Thyroid gland (tissue), 4 donors: ENCODE results near the gene PIGO. TPM values are rescaled to one million over a fixed set of nuclear protein-coding genes. Genes with fewer than 3 reads are reported as not detected.

Experiments
- DNase-seq, 2 donors: peaks; one replicate each; pipeline ENCODE4 v3.0.0-alpha.2; 2019
- H3K27ac ChIP-seq, 3 donors: fragments of 200-600 bp; sonication (generic); 1 replicate in 2 of 3; 2 replicates in 1 of 3; pipeline ENCODE4 v1.5.1; 2016 to 2019; ENCODE audit warnings: mild to moderate bottlenecking in 1 of 3, moderate library complexity in 1 of 3
- H3K27me3 ChIP-seq: fragments of 200-600 bp; sonication (generic); one replicate; pipeline ENCODE4 v1.5.1; 2019
- H3K36me3 ChIP-seq, 2 donors: fragments of 200-600 bp; sonication (generic); one replicate each; pipeline ENCODE4 v1.5.1; 2016 to 2019
- H3K4me1 ChIP-seq, 2 donors: fragments of 200-600 bp; sonication (generic); one replicate each; pipeline ENCODE4 v1.5.1; 2017 to 2019
- H3K4me3 ChIP-seq, 3 donors: fragments of 200-600 bp; sonication (generic); replicated peaks in 1 of 3; 1 replicate in 2 of 3; 2 replicates in 1 of 3; pipeline ENCODE4 v1.5.1; 2016; ENCODE audit warnings: mild to moderate bottlenecking in 1 of 3
- H3K9me3 ChIP-seq: fragments of 200-600 bp; sonication (generic); one replicate; pipeline ENCODE4 v1.5.1; 2017
- POLR2A ChIP-seq, 2 donors: fragments of 450-650 bp; IDR thresholded peaks; one replicate each; pipeline ENCODE4 v1.6.1; 2017; ENCODE audit warnings: antibody characterized with exemption in 2 of 2, mild to moderate bottlenecking in 2 of 2, moderate library complexity in 1 of 2
- WGBS, 2 donors: methylation state at CpG; one replicate each; pipeline ENCODE4 v1.1.5; 2017; 5-methylcytosine and 5-hydroxymethylcytosine counted together
- intact Hi-C: fragments of 100-400 bp; cut with DNase I; formaldehyde crosslinking; loops from one replicate; pipeline ENCODE4 v1.15.1; 2023
- total RNA-seq, 4 donors: library from RNA; depleted of rRNA; stranded (reverse); fragments of >200 nt; gene quantifications; one replicate each; pipeline ENCODE4 v1.2.3, GENCODE V29; 2016
- TF ChIP-seq, protein P1 (sequence below), 6 experiments: fragments of 200-600 bp in 3 of 6; fragments of 450-650 bp in 3 of 6; sonication (generic) in 3 of 6; IDR thresholded peaks; one replicate each; pipeline ENCODE4 v1.5.1; 2016 to 2019; ENCODE audit warnings: antibody characterized with exemption in 6 of 6, mild to moderate bottlenecking in 2 of 6, inconsistent platforms in 1 of 6, moderate library complexity in 1 of 6

PIGO gene
- total RNA-seq, 4 donors from 2014 or later, result 20.8 to 50.5 (median 39.4) TPM

DNA sequence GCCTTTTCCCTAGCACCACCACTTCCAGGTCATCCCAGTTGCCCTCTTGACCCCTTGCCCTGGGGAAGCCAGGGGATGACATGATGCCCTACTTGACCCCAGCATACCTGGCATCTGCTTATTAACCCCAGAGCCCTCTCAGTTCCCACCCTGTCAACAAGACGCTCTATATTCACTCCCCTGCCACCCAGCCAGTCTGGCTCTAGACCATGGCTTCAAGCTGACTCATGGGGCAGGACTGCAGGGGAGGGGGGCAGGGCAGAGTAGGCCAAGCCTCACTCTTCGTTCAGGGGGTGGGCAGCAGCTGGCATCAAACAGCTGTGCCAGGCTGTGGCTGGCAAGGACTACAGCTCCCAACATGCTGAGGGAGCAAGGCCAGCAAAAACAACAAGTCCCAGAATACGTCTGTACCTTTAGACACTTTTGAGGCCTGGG is 14.0 kb upstream of the PIGO start:
- Histone ChIP-seq H3K27me3 (no peaks in the 10 kb centered on the region), H3K9me3 (no peaks in the 10 kb centered on the region), H3K4me3 (peak overlapping the region in 1 of 3 donors; percentile 55), H3K27ac (peak overlapping the region in 1 of 3 donors; percentile 86), H3K36me3 (peaks cover 26 to 30% of the 10 kb centered on the region in 2 donors), H3K4me1 (peaks cover 29 to 47% of the 10 kb centered on the region in 2 donors)
- 34% methylated on average over 3 of the region's 3 CpGs for WGBS, 2 donors
- intact Hi-C loops, result loop anchor here (10.0 kb wide), 1 partner anchor 444 kb away; no protein-coding TSS in a partner anchor
- DNase-seq, result peak; percentile 33 to 35
- TF ChIP-seq POLR2A (IDR thresholded peaks at IDR 0.05), result no peak
- TF ChIP-seq, protein P1, sequence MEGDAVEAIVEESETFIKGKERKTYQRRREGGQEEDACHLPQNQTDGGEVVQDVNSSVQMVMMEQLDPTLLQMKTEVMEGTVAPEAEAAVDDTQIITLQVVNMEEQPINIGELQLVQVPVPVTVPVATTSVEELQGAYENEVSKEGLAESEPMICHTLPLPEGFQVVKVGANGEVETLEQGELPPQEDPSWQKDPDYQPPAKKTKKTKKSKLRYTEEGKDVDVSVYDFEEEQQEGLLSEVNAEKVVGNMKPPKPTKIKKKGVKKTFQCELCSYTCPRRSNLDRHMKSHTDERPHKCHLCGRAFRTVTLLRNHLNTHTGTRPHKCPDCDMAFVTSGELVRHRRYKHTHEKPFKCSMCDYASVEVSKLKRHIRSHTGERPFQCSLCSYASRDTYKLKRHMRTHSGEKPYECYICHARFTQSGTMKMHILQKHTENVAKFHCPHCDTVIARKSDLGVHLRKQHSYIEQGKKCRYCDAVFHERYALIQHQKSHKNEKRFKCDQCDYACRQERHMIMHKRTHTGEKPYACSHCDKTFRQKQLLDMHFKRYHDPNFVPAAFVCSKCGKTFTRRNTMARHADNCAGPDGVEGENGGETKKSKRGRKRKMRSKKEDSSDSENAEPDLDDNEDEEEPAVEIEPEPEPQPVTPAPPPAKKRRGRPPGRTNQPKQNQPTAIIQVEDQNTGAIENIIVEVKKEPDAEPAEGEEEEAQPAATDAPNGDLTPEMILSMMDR (IDR thresholded peaks at IDR 0.05), result no peak

- Histone ChIP-seq H3K9me3 (no peaks in the 10 kb centered on the region), H3K4me1 (peaks cover 20 to 34% of the 10 kb centered on the region in 2 donors), H3K27me3 (no peaks in the 10 kb centered on the region), H3K4me3 (no peak overlapping the region), H3K36me3 (peaks cover 35 to 39% of the 10 kb centered on the region in 2 donors), H3K27ac (no peak overlapping the region)
- TF ChIP-seq, protein P1 (IDR thresholded peaks at IDR 0.05), result no peak
- no peak for TF ChIP-seq POLR2A (IDR thresholded peaks at IDR 0.05)
- no peak for DNase-seq
- 78% methylated on average over 7 of the region's 8 CpGs for WGBS, 2 donors
- intact Hi-C loops, result no loop called here
Observed at GRCh38 chr9:35108946-35109575, 12.7 kb upstream of the PIGO start.

GRCh38 chr9:35108461-35108860 is 12.1 kb upstream of the PIGO start:
- intact Hi-C loops, result no loop called here
- WGBS, 2 donors, result 91 to 94% methylated on average over 6 of the region's 6 CpGs
- DNase-seq, result no peak
- Histone ChIP-seq H3K4me3 (no peak overlapping the region), H3K9me3 (no peaks in the 10 kb centered on the region), H3K4me1 (peaks cover 22 to 32% of the 10 kb centered on the region in 2 donors), H3K36me3 (peaks cover 35 to 39% of the 10 kb centered on the region in 2 donors), H3K27ac (no peak overlapping the region), H3K27me3 (no peaks in the 10 kb centered on the region)
- TF ChIP-seq, protein P1 (IDR thresholded peaks at IDR 0.05), result no peak
- TF ChIP-seq POLR2A (IDR thresholded peaks at IDR 0.05), result no peak

GRCh38 chr9:35107297-35108290 is 11.2 kb upstream of the PIGO start:
- no peaks in the 10 kb centered on the region for H3K9me3 ChIP-seq
- H3K36me3 ChIP-seq, result peaks cover 35 to 39% of the 10 kb centered on the region in 2 donors
- TF ChIP-seq POLR2A (IDR thresholded peaks at IDR 0.05), result no peak
- TF ChIP-seq, protein P1 (IDR thresholded peaks at IDR 0.05), result no peak
- H3K4me1 ChIP-seq, result peaks cover 24 to 26% of the 10 kb centered on the region in 2 donors
- no peak overlapping the region for H3K4me3 ChIP-seq
- no peaks in the 10 kb centered on the region for H3K27me3 ChIP-seq
- 82 to 87% methylated on average over 14 to 15 of the region's 18 CpGs for WGBS, 2 donors
- intact Hi-C loops, result no loop called here
- no peak for DNase-seq
- no peak overlapping the region for H3K27ac ChIP-seq
